Measurements from ENCODE around the gene SYT9. TPM values are rescaled to one million over a fixed set of nuclear protein-coding genes. Genes with fewer than 3 reads are reported as not detected.

Gene SYT9
- total RNA-seq, 1 donor from 2014 or later = not detected

DNA sequence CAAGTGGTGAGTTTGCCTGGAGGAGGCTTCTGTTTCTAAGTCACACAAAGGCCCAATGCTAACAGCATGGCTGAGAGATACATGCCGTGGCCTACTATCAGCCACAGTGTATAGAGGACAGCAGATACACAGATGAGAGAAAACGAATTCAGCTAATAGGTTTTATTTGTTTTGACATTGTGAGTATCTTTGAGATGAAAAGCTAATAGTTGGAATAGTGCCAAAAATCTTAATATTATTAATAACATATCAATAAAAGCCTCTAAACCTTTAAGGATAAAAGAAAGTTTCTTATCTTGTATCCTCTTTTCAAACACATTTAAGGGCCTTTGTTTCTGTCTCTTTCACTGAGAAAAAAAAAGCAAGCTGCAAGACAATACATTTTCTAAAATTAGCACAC lies 203.2 kb downstream of the SYT9 start:
- intact Hi-C loops (cut with micrococcal nuclease) = no loop called here
- no peaks in the 10 kb centered on the region for H3K36me3 Mint-ChIP-seq (ENCODE audit: low read depth)

DNA sequence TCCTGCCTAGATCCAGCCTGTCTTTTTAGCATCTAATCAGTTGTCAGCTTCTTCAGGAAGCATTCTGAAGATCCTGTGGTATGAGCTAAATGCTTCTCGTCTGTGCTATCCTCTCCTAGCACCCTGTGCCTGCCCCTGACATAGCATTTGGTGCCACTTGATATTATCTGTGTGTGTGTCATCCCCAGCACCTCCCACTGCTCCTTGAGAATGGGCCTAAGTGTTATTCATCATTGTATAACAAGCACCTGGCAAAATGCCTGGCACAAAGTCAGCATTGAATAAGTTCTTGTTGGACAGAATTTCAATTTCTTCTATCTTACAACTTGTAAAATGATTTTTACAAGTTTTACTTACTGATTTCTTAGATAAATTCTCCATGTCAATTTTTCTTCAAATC lies 205.5 kb downstream of the SYT9 start:
- no peaks in the 10 kb centered on the region for H3K27me3 Mint-ChIP-seq
- no peaks in the 10 kb centered on the region for H3K9me3 Mint-ChIP-seq
- DNase-seq = no peak
- H3K27ac Mint-ChIP-seq = no peak overlapping the region
- no peak overlapping the region for H3K4me3 Mint-ChIP-seq
- no peaks in the 10 kb centered on the region for H3K4me1 Mint-ChIP-seq
- H3K36me3 Mint-ChIP-seq (ENCODE audit: low read depth) = no peaks in the 10 kb centered on the region
- intact Hi-C loops (cut with micrococcal nuclease) = no loop called here

More for the DNA sequence above, 203.2 kb downstream of the SYT9 start:
- H3K27ac Mint-ChIP-seq = no peak overlapping the region
- H3K27me3 Mint-ChIP-seq = no peaks in the 10 kb centered on the region
- no peak for DNase-seq
- H3K4me3 Mint-ChIP-seq = no peak overlapping the region
- H3K4me1 Mint-ChIP-seq = no peaks in the 10 kb centered on the region
- H3K9me3 Mint-ChIP-seq = no peaks in the 10 kb centered on the region

DNA sequence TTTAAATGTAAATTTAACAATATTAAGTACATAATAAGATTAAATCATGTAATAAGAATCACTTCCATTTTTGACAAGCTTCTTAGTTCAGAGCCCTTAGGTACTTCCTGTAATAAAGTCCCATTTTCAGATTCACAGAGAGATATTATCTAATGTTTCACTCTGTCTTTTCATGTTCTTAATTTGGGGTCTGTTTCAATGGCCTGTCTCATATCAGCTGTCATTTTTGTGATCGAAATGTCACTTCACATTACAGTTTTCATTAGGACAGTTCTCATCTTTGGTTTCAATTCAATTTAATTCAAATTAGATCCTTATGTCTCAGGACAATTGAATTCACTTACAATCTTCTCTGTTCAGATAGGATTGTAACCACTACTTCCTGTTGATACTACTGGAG lies 211.0 kb downstream of the SYT9 start:
- H3K4me3 Mint-ChIP-seq = no peak overlapping the region
- DNase-seq = no peak

DNA sequence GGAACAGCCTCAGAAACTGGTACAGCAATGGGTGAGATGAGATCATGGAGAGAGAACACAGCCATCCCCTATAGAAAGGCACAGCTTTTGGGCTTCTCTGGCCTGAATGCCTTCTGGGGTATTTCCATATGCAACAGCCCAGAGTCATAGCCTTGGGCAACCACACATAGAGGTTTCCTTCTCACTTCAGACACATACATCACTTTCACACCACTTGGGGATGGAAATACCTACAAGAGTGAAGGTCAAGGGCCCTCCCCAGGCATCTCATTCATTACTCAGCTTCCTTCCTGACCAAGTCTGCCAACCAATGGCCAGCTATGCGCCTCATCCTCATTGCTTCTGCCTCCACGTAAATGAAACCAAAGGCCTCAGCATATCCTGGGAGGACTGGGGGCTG lies 215.9 kb downstream of the SYT9 start:
- Mint-ChIP-seq H3K36me3 (ENCODE audit: low read depth) (no peaks in the 10 kb centered on the region), H3K4me1 (peaks cover 2% of the 10 kb centered on the region), H3K27ac (no peak overlapping the region), H3K9me3 (no peaks in the 10 kb centered on the region), H3K4me3 (no peak overlapping the region), H3K27me3 (no peaks in the 10 kb centered on the region)
- no peak for DNase-seq
- intact Hi-C loops (cut with micrococcal nuclease) = no loop called here

More for the DNA sequence above, 211.0 kb downstream of the SYT9 start:
- intact Hi-C loops (cut with micrococcal nuclease) = no loop called here
- no peaks in the 10 kb centered on the region for H3K9me3 Mint-ChIP-seq
- H3K4me1 Mint-ChIP-seq = no peaks in the 10 kb centered on the region
- H3K27me3 Mint-ChIP-seq = no peaks in the 10 kb centered on the region
- H3K36me3 Mint-ChIP-seq (ENCODE audit: low read depth) = no peaks in the 10 kb centered on the region
- no peak overlapping the region for H3K27ac Mint-ChIP-seq

DNA sequence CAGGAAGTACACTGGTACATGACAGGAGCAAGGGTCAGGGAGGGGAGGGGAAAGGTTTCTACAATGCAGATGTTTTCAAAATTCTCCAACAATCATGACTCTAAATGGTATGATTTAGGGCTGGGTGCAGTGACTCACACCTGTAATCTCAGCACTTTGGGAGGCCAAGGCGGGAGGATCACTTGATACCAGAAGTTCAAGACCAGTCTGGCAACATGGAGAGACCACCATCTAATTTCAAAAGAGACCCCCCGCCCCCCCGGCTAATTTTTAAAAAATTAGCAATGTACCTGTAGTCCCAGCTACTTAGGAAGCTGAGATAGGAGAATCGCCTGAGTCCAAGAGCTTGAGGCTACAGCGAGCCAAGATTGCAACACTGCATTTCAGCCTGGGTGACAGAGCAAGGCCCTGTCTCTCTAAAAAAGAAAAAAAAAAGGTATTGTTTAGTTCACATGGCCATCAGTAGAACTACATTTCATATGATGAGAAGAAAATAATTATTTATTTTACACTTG lies 217.7 kb downstream of the SYT9 start:
- H3K4me3 Mint-ChIP-seq = no peak overlapping the region
- peaks cover 2% of the 10 kb centered on the region for H3K4me1 Mint-ChIP-seq
- intact Hi-C loops (cut with micrococcal nuclease) = no loop called here
- DNase-seq = no peak
- no peak overlapping the region for H3K27ac Mint-ChIP-seq
- no peaks in the 10 kb centered on the region for H3K36me3 Mint-ChIP-seq (ENCODE audit: low read depth)
- H3K27me3 Mint-ChIP-seq = no peaks in the 10 kb centered on the region
- H3K9me3 Mint-ChIP-seq = no peaks in the 10 kb centered on the region

DNA sequence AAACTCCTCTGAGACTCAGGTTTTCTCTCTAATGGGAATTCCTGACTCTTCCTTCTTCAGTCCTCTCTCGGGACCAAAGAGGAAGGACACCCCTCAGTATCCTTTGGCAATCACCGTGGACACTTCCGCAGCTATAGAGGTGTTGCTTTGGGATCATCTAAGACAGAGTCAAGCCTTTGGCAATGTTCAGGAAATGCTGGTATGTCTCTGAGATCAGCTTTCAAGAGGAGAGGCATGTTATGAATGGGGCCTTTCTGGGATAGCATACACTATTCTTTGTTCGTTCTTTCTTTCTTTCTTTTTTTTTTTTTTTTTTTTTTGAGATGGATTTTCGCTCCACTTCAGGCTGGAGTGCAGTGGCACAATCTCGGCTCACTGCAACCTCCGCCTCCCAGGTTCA lies 219.4 kb downstream of the SYT9 start:
- intact Hi-C loops (cut with micrococcal nuclease) = no loop called here
- no peaks in the 10 kb centered on the region for H3K36me3 Mint-ChIP-seq (ENCODE audit: low read depth)
- H3K4me3 Mint-ChIP-seq = no peak overlapping the region
- peaks cover 2% of the 10 kb centered on the region for H3K4me1 Mint-ChIP-seq
- no peak overlapping the region for H3K27ac Mint-ChIP-seq
- no peaks in the 10 kb centered on the region for H3K27me3 Mint-ChIP-seq
- DNase-seq = no peak
- no peaks in the 10 kb centered on the region for H3K9me3 Mint-ChIP-seq

DNA sequence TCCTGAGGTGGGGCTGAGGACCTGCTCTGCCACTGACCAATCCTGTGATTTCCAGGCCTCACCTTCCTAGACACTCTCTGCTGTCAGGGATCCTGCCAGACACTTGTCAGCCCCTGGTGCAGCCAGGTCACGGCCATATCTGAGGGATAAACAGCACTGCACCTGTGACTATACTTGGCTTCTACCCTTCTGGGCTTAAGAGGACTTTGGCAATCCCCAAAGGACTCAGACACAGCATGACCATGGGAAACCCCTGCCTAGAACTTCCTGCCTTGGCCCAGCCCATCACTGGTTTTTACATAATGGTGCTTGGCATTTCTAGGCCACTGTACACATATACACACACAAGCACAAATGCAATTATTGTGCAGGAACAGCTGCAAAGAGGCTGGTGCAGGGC lies 222.0 kb downstream of the SYT9 start:
- Mint-ChIP-seq H3K27ac (no peak overlapping the region), H3K36me3 (ENCODE audit: low read depth) (no peaks in the 10 kb centered on the region), H3K4me3 (no peak overlapping the region), H3K27me3 (peaks cover 4% of the 10 kb centered on the region), H3K4me1 (no peaks in the 10 kb centered on the region), H3K9me3 (no peaks in the 10 kb centered on the region)
- intact Hi-C loops (cut with micrococcal nuclease) = no loop called here
- DNase-seq = no peak

DNA sequence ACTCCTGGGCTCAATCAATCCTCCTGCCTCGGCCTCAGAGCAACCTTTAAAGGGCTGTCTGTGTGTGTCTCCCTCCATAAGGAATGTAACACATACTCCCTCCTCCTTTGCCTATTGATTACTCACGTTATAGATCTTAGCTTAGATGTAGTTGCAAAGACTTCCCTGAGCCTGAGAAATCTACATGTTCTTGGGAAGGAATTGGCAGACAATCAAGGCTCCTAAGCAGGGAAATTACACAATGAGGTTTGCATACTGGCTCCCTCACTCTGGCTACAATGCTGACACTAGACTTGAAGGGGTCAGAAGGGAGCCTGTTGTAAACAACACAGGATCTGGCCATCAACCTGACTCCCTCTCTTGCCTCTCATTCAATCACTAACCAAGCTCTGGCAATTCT lies 228.4 kb downstream of the SYT9 start:
- Mint-ChIP-seq H3K36me3 (ENCODE audit: low read depth) (no peaks in the 10 kb centered on the region), H3K9me3 (no peaks in the 10 kb centered on the region), H3K4me1 (no peaks in the 10 kb centered on the region), H3K27ac (no peak overlapping the region), H3K4me3 (no peak overlapping the region), H3K27me3 (peaks cover 4% of the 10 kb centered on the region)
- no peak for DNase-seq
- intact Hi-C loops (cut with micrococcal nuclease) = no loop called here

DNA sequence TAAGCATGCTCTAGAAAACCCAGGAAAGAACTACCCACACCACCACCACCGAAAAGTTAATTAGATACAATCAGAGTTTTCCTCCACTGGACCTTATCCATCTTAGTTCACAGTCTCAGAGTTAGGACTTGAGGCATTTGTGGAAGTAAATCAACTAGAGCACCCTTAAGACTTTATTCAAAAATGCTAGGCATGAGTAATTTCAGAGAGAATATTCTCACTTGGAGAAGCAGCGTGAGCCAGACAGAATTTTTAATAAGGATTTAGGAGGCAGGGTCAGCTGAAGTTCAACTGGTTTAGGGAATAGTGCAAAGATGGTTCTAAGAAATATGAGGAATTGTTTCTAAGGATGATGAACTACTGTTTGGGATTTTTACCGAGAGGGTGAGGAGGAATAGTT lies 232.4 kb downstream of the SYT9 start:
- H3K4me3 Mint-ChIP-seq = no peak overlapping the region

DNA sequence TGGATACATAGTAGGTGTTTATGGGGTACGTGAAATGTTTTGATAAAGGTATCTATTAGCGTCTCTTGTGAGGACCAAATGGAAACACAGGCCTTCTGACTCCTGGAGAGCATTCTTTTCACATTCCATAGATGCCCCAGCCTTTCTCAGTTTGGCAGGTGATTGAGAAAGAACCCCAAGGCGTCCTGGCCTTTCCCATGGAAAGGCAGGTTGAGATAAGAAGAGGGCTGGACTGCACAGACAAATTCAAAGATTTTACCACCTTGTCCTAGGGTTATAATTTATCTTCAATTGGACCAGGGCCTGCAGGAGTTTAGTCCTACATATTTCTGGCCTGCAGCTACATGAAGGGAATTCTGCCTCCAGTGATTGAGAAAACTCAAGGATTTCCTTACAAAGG lies 232.9 kb downstream of the SYT9 start:
- no peak for DNase-seq
- H3K9me3 Mint-ChIP-seq = no peaks in the 10 kb centered on the region
- no peaks in the 10 kb centered on the region for H3K36me3 Mint-ChIP-seq (ENCODE audit: low read depth)
- intact Hi-C loops (cut with micrococcal nuclease) = no loop called here
- H3K27me3 Mint-ChIP-seq = no peaks in the 10 kb centered on the region
- no peaks in the 10 kb centered on the region for H3K4me1 Mint-ChIP-seq
- no peak overlapping the region for H3K4me3 Mint-ChIP-seq
- H3K27ac Mint-ChIP-seq = no peak overlapping the region

More for the DNA sequence above, 232.4 kb downstream of the SYT9 start:
- H3K27ac Mint-ChIP-seq = no peak overlapping the region
- no peaks in the 10 kb centered on the region for H3K4me1 Mint-ChIP-seq
- H3K27me3 Mint-ChIP-seq = no peaks in the 10 kb centered on the region
- no peaks in the 10 kb centered on the region for H3K36me3 Mint-ChIP-seq (ENCODE audit: low read depth)
- DNase-seq = no peak
- no peaks in the 10 kb centered on the region for H3K9me3 Mint-ChIP-seq
- intact Hi-C loops (cut with micrococcal nuclease) = no loop called here

DNA sequence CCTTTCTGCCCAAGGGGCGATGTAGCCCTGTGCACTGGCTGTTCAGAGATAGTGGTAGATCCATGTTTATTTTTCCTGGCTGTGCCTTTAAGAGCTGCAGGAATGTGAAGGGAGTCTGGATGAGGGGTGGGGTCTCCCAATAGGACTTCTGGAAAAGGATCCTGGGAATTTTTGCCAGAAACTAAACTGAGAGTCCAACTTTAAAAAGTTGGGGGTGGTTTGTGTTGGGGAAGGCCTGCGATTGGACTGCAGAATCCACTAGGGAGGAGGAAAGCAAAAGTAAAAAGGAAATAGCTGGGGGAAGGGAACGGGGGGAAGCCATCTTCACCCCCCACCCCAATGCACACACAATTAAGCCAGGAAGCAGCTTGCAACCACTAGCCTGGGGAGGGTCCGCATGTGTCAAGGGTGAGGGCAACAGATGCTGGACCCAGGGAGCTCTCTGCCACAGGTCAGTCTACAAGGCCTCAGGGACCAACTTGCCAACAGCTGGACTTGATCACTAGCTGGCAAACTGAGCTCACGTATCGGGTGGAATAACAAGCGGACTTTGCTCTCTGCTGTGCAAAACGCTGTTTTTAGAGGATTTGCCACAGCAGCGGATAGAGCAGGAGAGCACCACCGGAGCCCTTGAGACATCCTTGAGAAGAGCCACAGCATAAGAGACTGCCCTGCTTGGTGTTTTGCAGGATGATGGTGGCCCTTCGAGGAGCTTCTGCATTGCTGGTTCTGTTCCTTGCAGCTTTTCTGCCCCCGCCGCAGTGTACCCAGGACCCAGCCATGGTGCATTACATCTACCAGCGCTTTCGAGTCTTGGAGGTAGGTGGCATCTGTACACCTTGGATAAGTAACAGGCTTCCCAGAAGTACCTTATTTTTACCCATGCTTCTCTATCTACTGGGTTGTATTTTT lies 233.7 kb downstream of the SYT9 start, which contains the start of gene OLFML1:
Gene OLFML1 (plus strand): TSS at position 321 of the 912 bp plus-strand sequence. CDS start 370 bp downstream, at position 691.
- Mint-ChIP-seq H3K36me3 (ENCODE audit: low read depth) (no peaks in the 10 kb centered on the region), H3K9me3 (no peaks in the 10 kb centered on the region), H3K27ac (no peak within 1 kb of the TSS), H3K4me3 (no peak within 1 kb of the TSS), H3K4me1 (no peaks in the 10 kb centered on the region), H3K27me3 (no peaks in the 10 kb centered on the region)
- intact Hi-C loops (cut with micrococcal nuclease) = no loop called here
- DNase-seq = no peak

DNA sequence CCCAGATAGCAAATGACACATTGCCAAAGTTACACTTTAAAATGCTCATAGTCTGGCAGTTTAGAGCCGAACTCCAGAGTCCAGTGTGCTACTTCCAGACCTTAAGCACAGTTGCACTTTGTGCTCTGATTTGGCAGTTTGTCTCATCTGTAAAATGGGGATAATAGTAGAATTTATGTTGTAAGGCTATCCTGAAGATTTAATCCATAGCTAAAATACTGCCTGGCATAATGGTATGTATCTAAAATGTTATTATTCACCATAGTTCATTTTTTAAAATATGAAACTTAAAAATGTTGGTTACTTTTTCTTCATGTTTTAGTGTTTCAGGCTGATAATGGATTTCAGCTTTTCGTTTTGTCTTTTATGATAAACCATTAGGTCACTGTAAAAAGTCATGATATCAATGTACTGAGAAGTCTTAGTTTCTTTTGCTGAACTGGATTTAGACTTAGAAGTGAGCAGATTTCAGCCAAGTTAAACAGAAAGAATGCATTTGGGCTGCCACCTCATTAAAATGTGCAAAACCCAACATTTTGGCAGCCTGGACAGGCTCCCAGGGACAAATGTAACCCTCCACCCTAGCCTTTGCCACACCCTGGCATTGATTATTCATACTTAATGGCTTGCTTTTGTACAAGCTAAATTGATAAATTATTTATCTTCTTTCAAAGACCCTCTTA lies 234.5 kb downstream of the SYT9 start:
- H3K9me3 Mint-ChIP-seq = no peaks in the 10 kb centered on the region
- H3K27me3 Mint-ChIP-seq = no peaks in the 10 kb centered on the region
- DNase-seq = no peak
- H3K4me1 Mint-ChIP-seq = no peaks in the 10 kb centered on the region
- no peak overlapping the region for H3K4me3 Mint-ChIP-seq
- no peak overlapping the region for H3K27ac Mint-ChIP-seq
- intact Hi-C loops (cut with micrococcal nuclease) = no loop called here
- no peaks in the 10 kb centered on the region for H3K36me3 Mint-ChIP-seq (ENCODE audit: low read depth)

DNA sequence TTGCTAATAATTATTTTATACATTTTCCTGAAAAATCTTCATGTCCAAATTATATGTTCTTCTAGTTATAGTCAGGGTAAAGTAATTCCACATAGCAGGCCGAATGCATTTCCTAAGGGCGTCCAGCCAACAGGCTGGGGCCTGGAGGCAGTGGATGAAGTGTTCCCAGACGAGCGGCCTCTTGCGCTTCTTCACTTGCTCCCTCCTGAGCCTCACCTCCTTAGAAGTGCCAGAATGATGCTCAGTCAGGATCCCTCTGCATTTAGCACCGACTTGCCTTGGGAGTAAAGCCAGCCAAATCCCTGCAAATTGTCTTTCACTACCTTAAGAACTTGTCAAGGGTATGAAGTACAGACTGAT lies 235.1 kb downstream of the SYT9 start:
- Mint-ChIP-seq H3K4me3 (no peak overlapping the region), H3K4me1 (no peaks in the 10 kb centered on the region), H3K27ac (no peak overlapping the region), H3K9me3 (no peaks in the 10 kb centered on the region), H3K27me3 (no peaks in the 10 kb centered on the region), H3K36me3 (ENCODE audit: low read depth) (no peaks in the 10 kb centered on the region)
- intact Hi-C loops (cut with micrococcal nuclease) = no loop called here
- no peak for DNase-seq

DNA sequence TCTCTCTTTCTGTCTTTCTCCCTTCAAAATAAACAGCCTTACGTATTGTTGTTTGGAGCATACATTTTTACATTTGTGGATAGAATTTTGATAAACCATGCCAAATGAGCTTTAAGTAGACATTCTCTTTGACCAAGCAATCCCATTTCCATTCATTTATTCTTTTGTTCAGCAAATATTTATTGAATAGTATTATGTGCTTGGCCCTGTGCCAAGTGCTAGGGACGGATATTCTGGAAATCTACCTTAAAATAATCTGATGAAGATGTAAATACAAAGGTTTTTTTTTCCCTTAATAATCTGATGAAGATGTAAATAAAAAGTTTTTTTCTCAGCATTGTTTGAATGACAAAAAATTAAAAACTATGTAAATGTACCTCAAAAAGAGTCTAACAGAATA lies 235.7 kb downstream of the SYT9 start:
- no peak for DNase-seq
- Mint-ChIP-seq H3K9me3 (no peaks in the 10 kb centered on the region), H3K36me3 (ENCODE audit: low read depth) (no peaks in the 10 kb centered on the region), H3K4me3 (no peak overlapping the region), H3K4me1 (no peaks in the 10 kb centered on the region), H3K27me3 (no peaks in the 10 kb centered on the region), H3K27ac (no peak overlapping the region)
- intact Hi-C loops (cut with micrococcal nuclease) = no loop called here

Data from activated CD4-positive, alpha-beta T cell treated with anti-CD3 and anti-CD28 coated beads, Interleukin-2, amount 10 ng/mL, durations not matched to agents 24 days and 14 days (primary cell).